IMR-90 (cell line): ENCODE results near the gene CMSS1. TPM values are rescaled to one million over a fixed set of nuclear protein-coding genes. Genes with fewer than 3 reads are reported as not detected.
A peak's percentile ranks its signal among the peaks of the same experiment; 100 is the strongest.

Source experiments
- ATAC-seq: fragments of 200-7000 bp; cut with Tn5 transposase; 2 replicates; pipeline ENCODE4 v1.9.1; 2020; ENCODE audit warnings: low read depth, mild to moderate bottlenecking, moderate library complexity
- BruUV-seq: library from RNA; stranded (reverse); fragments of 400-500 nt; replicated peaks from 2 replicates; lab custom pipeline; 2021; lab: Mats Ljungman, UMichigan
- CTCF ChIA-PET: fragments of 300-600 bp; formaldehyde crosslinking; extraction: SDS; loops from one replicate; lab custom pipeline; 2021; ENCODE audit warnings: antibody characterized with exemption; lab: Yijun Ruan, JAX
- POLR2A ChIA-PET: fragments of 300-600 bp; sonication (Branson Sonifier 250); formaldehyde crosslinking; loops from one replicate; lab custom pipeline; 2022; ENCODE audit warnings: antibody characterized with exemption; ENCODE audit not compliant: unreplicated experiment; lab: Charles Lee
- DNase-seq: peaks from one replicate; pipeline ENCODE4 v3.0.0; 2013
- H2AFZ ChIP-seq: replicated peaks from 2 replicates; pipeline ENCODE3; 2013; ENCODE audit warnings: low read length, mild to moderate bottlenecking; ENCODE audit not compliant: poor library complexity
- H2AK5ac ChIP-seq: 2 replicates; pipeline ENCODE4 v1.6.1; 2013; ENCODE audit warnings: low read depth, low read length, inconsistent platforms
- H2AK9ac ChIP-seq: replicated peaks from 2 replicates; pipeline ENCODE3; 2013; ENCODE audit warnings: mild to moderate bottlenecking, low read depth, low read length, moderate library complexity; ENCODE audit not compliant: poor library complexity
- H2BK120ac ChIP-seq: 2 replicates; pipeline ENCODE4 v1.6.1; 2013; ENCODE audit warnings: low read depth, low read length, inconsistent platforms
- H2BK15ac ChIP-seq: 3 replicates; pipeline ENCODE4 v1.6.1; 2013; ENCODE audit warnings: low read depth, low read length, inconsistent platforms
- H2BK20ac ChIP-seq: 2 replicates; pipeline ENCODE4 v1.6.1; 2013; ENCODE audit warnings: low read depth, mild to moderate bottlenecking, inconsistent platforms, low read length, moderate library complexity
- H2BK5ac ChIP-seq: 2 replicates; pipeline ENCODE4 v1.6.1; 2013; ENCODE audit warnings: mild to moderate bottlenecking, low read depth, low read length, inconsistent platforms; ENCODE audit not compliant: poor library complexity, severe bottlenecking
- H3K14ac ChIP-seq: replicated peaks from 2 replicates; pipeline ENCODE4 v1.6.1; 2013; ENCODE audit warnings: low read depth, low read length, inconsistent platforms
- H3K18ac ChIP-seq: 2 replicates; pipeline ENCODE4 v1.6.1; 2013; ENCODE audit warnings: low read depth, low read length, control low read depth
- H3K23ac ChIP-seq: 2 replicates; pipeline ENCODE4 v1.6.1; 2013; ENCODE audit warnings: low read depth, low read length, inconsistent platforms
- H3K27ac ChIP-seq: 2 replicates; pipeline ENCODE4 v1.5.1; 2013; ENCODE audit warnings: mild to moderate bottlenecking, control low read depth, low read length; ENCODE audit not compliant: insufficient read depth
- H3K27me3 ChIP-seq: 2 replicates; pipeline ENCODE4 v1.6.1; 2013; ENCODE audit warnings: low read length; ENCODE audit not compliant: control insufficient read depth, insufficient read depth
- H3K36me3 ChIP-seq: 2 replicates; pipeline ENCODE4 v1.6.1; 2013; ENCODE audit warnings: low read length, mixed read lengths; ENCODE audit not compliant: control insufficient read depth, insufficient read depth
- H3K4ac ChIP-seq: 2 replicates; pipeline ENCODE4 v1.6.1; 2013; ENCODE audit warnings: low read depth, low read length, inconsistent platforms
- H3K4me1 ChIP-seq: 2 replicates; pipeline ENCODE4 v1.6.1; 2013; ENCODE audit warnings: low read length, mixed read lengths; ENCODE audit not compliant: control insufficient read depth, insufficient read depth
- H3K4me2 ChIP-seq: 2 replicates; pipeline ENCODE4 v1.6.1; 2013; ENCODE audit warnings: low read depth, mild to moderate bottlenecking, control low read depth, low read length, moderate library complexity
- H3K4me3 ChIP-seq: 2 replicates; pipeline ENCODE4 v1.5.1; 2013; ENCODE audit warnings: low read depth, mild to moderate bottlenecking, control low read depth, low read length, moderate library complexity; ENCODE audit not compliant: insufficient read depth
- H3K56ac ChIP-seq: 2 replicates; pipeline ENCODE4 v1.6.1; 2013; ENCODE audit warnings: low read length, inconsistent platforms; ENCODE audit not compliant: insufficient read depth; ENCODE audit errors: extremely low read depth
- H3K79me1 ChIP-seq, 2 experiments: 2 replicates each; pipeline ENCODE4 v1.6.1; 2013; ENCODE audit warnings: low read length in 2 of 2, inconsistent platforms in 1 of 2, low read depth in 1 of 2
- H3K9ac ChIP-seq: 2 replicates; pipeline ENCODE4 v1.6.1; 2013; ENCODE audit warnings: low read depth, low read length, control low read depth
- H3K9me1 ChIP-seq: 2 replicates; pipeline ENCODE4 v1.6.1; 2013; ENCODE audit warnings: low read length, inconsistent platforms; ENCODE audit not compliant: insufficient read depth
- H3K9me3 ChIP-seq: 2 replicates; pipeline ENCODE4 v1.6.1; 2013; ENCODE audit warnings: low read length; ENCODE audit not compliant: control insufficient read depth, insufficient read depth
- H4K20me1 ChIP-seq: 2 replicates; pipeline ENCODE4 v1.6.1; 2013; ENCODE audit warnings: low read length, inconsistent platforms; ENCODE audit not compliant: insufficient read depth
- H4K5ac ChIP-seq: 2 replicates; pipeline ENCODE4 v1.6.1; 2013; ENCODE audit warnings: mild to moderate bottlenecking, low read depth, low read length, control low read depth
- H4K8ac ChIP-seq, 2 experiments: 2 replicates each; pipeline ENCODE4 v1.6.1; 2013; ENCODE audit warnings: low read depth in 2 of 2, low read length in 2 of 2, control low read depth in 1 of 2, inconsistent platforms in 1 of 2
- H4K91ac ChIP-seq: 2 replicates; pipeline ENCODE4 v1.6.1; 2013; ENCODE audit warnings: low read depth, low read length, inconsistent platforms; ENCODE audit not compliant: insufficient read depth
- BHLHE40 ChIP-seq: fragments of 150-350 bp; IDR thresholded peaks from 2 replicates; pipeline ENCODE4 v1.6.1; 2016; ENCODE audit warnings: mild to moderate bottlenecking, low read depth, low read length
- CTCF ChIP-seq: conservative IDR thresholded peaks from 2 replicates; pipeline ENCODE4 v1.5.1; 2012; ENCODE audit warnings: mild to moderate bottlenecking, low read depth, low read length, improper control_type of control experiment
- ELK1 ChIP-seq: fragments of 150-350 bp; IDR thresholded peaks from 2 replicates; pipeline ENCODE4 v1.6.1; 2016; ENCODE audit warnings: low read depth, mild to moderate bottlenecking, low read length, moderate library complexity, borderline replicate concordance
- MAZ ChIP-seq: IDR thresholded peaks from 2 replicates; pipeline ENCODE4 v1.6.1; 2012; ENCODE audit warnings: low read depth, mild to moderate bottlenecking, low read length, improper control_type of control experiment, moderate library complexity, borderline replicate concordance
- MXI1 ChIP-seq: IDR thresholded peaks from 2 replicates; pipeline ENCODE4 v1.6.1; 2012; ENCODE audit warnings: low read depth, mild to moderate bottlenecking, low read length, moderate library complexity, borderline replicate concordance
- POLR2A ChIP-seq: IDR thresholded peaks from 2 replicates; pipeline ENCODE4 v1.6.1; 2012; ENCODE audit warnings: mild to moderate bottlenecking, low read depth, low read length
- RAD21 ChIP-seq: IDR thresholded peaks from 2 replicates; pipeline ENCODE4 v1.6.1; 2012; ENCODE audit warnings: low read length, improper control_type of control experiment
- RCOR1 ChIP-seq: IDR thresholded peaks from 2 replicates; pipeline ENCODE4 v1.6.1; 2012; ENCODE audit warnings: mild to moderate bottlenecking, low read length, improper control_type of control experiment; ENCODE audit not compliant: insufficient replicate concordance
- RFX5 ChIP-seq: IDR thresholded peaks from 2 replicates; pipeline ENCODE4 v1.8.0; 2012; ENCODE audit warnings: low read depth, mild to moderate bottlenecking, low read length, moderate library complexity
- USF2 ChIP-seq: fragments of 150-350 bp; IDR thresholded peaks from 2 replicates; pipeline ENCODE4 v1.6.1; 2017; ENCODE audit warnings: mild to moderate bottlenecking, antibody characterized with exemption, low read length, low read depth
- WGBS, 2 experiments: methylation state at CpG; one replicate each; pipeline versions ENCODE4 v1.1.5 to v1.1.7; 2013; ENCODE audit warnings: missing lambda C conversion rate in 2 of 2; ENCODE audit not compliant: insufficient read length in 1 of 2; ENCODE audit errors: extremely low coverage in 2 of 2; 5-methylcytosine and 5-hydroxymethylcytosine counted together
- dilution Hi-C: fragments of 300-500 bp; cut with HindIII; formaldehyde crosslinking; loops from one replicate; pipeline ENCODE4 v1.14.3; 2018; ENCODE audit warnings: low sequenced_read_pairs; ENCODE audit not compliant: unreplicated experiment
- in situ Hi-C: fragments of 300-500 bp; cut with MboI; formaldehyde crosslinking; loops from 3 replicates; pipeline ENCODE4 v1.14.3; 2019; ENCODE audit warnings: low sequenced_read_pairs, inconsistent platforms, mixed read lengths
- intact Hi-C: fragments of 100-400 bp; cut with micrococcal nuclease; formaldehyde crosslinking; loops from 2 replicates; pipeline ENCODE4 v1.10.0; 2022
- polyA plus RNA-seq, 3 experiments: library from polyadenylated mRNA; depleted of rRNA; stranded (reverse); fragments of >200 nt; gene quantifications; 2 replicates each; pipeline ENCODE4 v1.2.3, GENCODE V29; 2012; ENCODE audit warnings: low replicate concordance in 1 of 3
- total RNA-seq: library from RNA; depleted of rRNA; stranded (reverse); fragments of >200 nt; gene quantifications from 2 replicates; pipeline ENCODE4 v1.2.3, GENCODE V29; 2012

The CMSS1 gene
- total and polyA plus RNA-seq, 2 of the 4 experiments (the other 2 are of a cell fraction) = 12.5 to 13.6 TPM

- H2AK5ac ChIP-seq = no peak overlapping the region
- no peak overlapping the region for H2AFZ ChIP-seq
- no peak overlapping the region for H2BK120ac ChIP-seq
- WGBS, 2 experiments = no CpG with 5 or more reads among the region's 2 CpGs
- no peak overlapping the region for H4K91ac ChIP-seq
- no peak overlapping the region for H3K4me3 ChIP-seq
- no peak overlapping the region for H3K23ac ChIP-seq
- no peak for DNase-seq
- TF ChIP-seq RAD21 = no peak
- no peak for TF ChIP-seq RFX5
- TF ChIP-seq RCOR1 = no peak
- no peak for TF ChIP-seq MXI1
- no peak for TF ChIP-seq BHLHE40
- TF ChIP-seq CTCF = no peak
- TF ChIP-seq MAZ = no peak
- TF ChIP-seq POLR2A = no peak
- TF ChIP-seq ELK1 = no peak
- no peak for TF ChIP-seq USF2
- intact Hi-C loops = no loop called here
- no peak overlapping the region for H2BK20ac ChIP-seq
- H3K18ac ChIP-seq = no peak overlapping the region
- ATAC-seq = no peak
- H3K4me2 ChIP-seq = no peak overlapping the region
- H3K27ac ChIP-seq = no peak overlapping the region
- CTCF ChIA-PET = no interaction called here
- peak overlapping the region; percentile 50; the same call in 1 of the 3 replicates for H2BK15ac ChIP-seq
- H3K9me3 ChIP-seq = no peaks in the 10 kb centered on the region
- POLR2A ChIA-PET = no interaction called here
- in situ Hi-C loops = no loop called here
- H3K4me1 ChIP-seq = peaks cover 5% of the 10 kb centered on the region
- no peak overlapping the region for H2AK9ac ChIP-seq
- H4K20me1 ChIP-seq = no peaks in the 10 kb centered on the region
- no peaks in the 10 kb centered on the region for H3K27me3 ChIP-seq
- H3K9me1 ChIP-seq = no peaks in the 10 kb centered on the region; the same call in 1 of the 2 replicates
- no peak overlapping the region for H4K5ac ChIP-seq
- H3K79me1 ChIP-seq = no peaks in the 10 kb centered on the region
- no peak overlapping the region; the same call in 1 of the 2 replicates for H3K4ac ChIP-seq
- no peak overlapping the region for H2BK5ac ChIP-seq
- dilution Hi-C loops = no loop called here
- BruUV-seq = no TSS peak
- no peaks in the 10 kb centered on the region for H3K36me3 ChIP-seq
- H3K56ac ChIP-seq = no peak overlapping the region
- H3K14ac ChIP-seq = no peak overlapping the region
- H3K9ac ChIP-seq = no peak overlapping the region
- no peak overlapping the region for H4K8ac ChIP-seq
These were observed 346.1 kb downstream of the CMSS1 start for GRCh38 chr3:100163787-100164186.
